ENCODE measurements around the gene CCDC85C. TPM values are rescaled to one million over a fixed set of nuclear protein-coding genes. Genes with fewer than 3 reads are reported as not detected.
A peak's percentile ranks its signal among the peaks of the same experiment; 100 is the strongest.

The CCDC85C gene
- total and polyA plus RNA-seq, 2 experiments from 2014 or later: 4.5 to 24.9 TPM

- H3K36me3 ChIP-seq (ENCODE audit: insufficient read depth): no peaks in the 10 kb centered on the region
- no peak overlapping the region for H3K4me2 ChIP-seq
- H3K9me2 ChIP-seq (ENCODE audit: insufficient read depth): no peaks in the 10 kb centered on the region
- peaks cover 14% of the 10 kb centered on the region for H3K4me1 ChIP-seq (ENCODE audit: insufficient read depth)
- TF ChIP-seq POLR2AphosphoS5 (IDR thresholded peaks at IDR 0.05; ENCODE audit: low read depth) (no peak), NANOG (IDR thresholded peaks at IDR 0.05; ENCODE audit: borderline replicate concordance) (no peak), CREB1 (CRISPR knock-in tag; IDR thresholded peaks at IDR 0.05; ENCODE audit: low read depth) (no peak)
- Mint-ChIP-seq H3K36me3 (ENCODE audit: low read depth) (no peaks in the 10 kb centered on the region; the same call in 2 of the 3 replicates), H3K9me3 (no peaks in the 10 kb centered on the region), H3K4me3 (no peak overlapping the region), H3K4me1 (peaks cover 25% of the 10 kb centered on the region), H3K27ac (peak overlapping the region; percentile 66; the same call in 1 of the 2 replicates), H3K27me3 (ENCODE audit: insufficient read depth, low read depth, poor library complexity) (peaks cover 13% of the 10 kb centered on the region)
- no peak for ATAC-seq
- 0 out of 2 replicates have a peak, but pooled peaks cover 4% of the 10 kb centered on the region for H3F3A ChIP-seq (replicated peaks; ENCODE audit: low read depth)
- H3K79me2 ChIP-seq (replicated peaks; ENCODE audit: insufficient read depth): peaks cover 57% of the 10 kb centered on the region
- no peak for DNase-seq (ENCODE audit: low spot score)
- H3K4me3 ChIP-seq: no peak overlapping the region
- H3K27me3 ChIP-seq (ENCODE audit: insufficient read depth): no peaks in the 10 kb centered on the region
- no peak overlapping the region for H3K27ac ChIP-seq (ENCODE audit: low read depth)
- H2AFZ ChIP-seq: no peak overlapping the region
- peaks cover 5% of the 10 kb centered on the region; the same call in 1 of the 2 replicates for H4K20me1 ChIP-seq (replicated peaks; ENCODE audit: insufficient read depth)
Measured at GRCh38 chr14:99587460-99588278, 16.3 kb downstream of the CCDC85C start.

DNA sequence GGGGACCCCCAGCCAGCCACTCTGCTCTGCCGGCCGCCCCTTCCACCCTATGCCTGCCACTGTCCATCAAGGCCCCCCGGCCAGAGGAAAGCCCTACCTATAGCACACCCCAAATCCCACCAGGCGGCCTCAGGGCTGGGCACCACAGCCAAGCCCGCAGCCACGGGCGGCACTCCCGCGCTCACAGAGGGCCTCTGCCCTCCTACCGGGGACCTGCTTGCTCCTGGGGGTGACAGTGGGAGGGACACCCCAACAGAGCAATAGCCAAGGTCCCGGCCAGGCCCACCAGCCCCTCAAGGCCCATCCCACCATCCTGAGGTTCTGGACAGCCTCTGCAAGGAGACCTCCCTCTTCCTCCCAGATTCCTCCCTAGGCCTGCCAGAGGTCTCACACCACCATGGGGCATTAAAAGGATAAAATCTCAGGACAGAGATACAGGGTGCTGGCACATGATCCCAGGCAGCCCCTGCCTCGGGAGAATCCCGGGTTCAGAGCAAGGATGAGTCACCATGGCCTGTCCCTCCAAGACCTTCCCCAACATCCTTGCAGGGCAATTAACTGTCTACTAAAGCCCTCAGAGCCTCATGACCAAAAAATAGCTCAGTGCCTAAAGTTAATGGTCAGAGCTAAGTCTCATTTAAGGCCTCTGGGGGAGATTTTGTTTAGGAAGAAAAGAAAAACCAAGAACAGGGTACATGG is 17.1 kb downstream of the CCDC85C start:
- no peak overlapping the region for H3K4me2 ChIP-seq
- Mint-ChIP-seq H3K4me3 (no peak overlapping the region), H3K9me3 (no peaks in the 10 kb centered on the region), H3K27me3 (ENCODE audit: insufficient read depth, low read depth, poor library complexity) (peaks cover 11% of the 10 kb centered on the region), H3K36me3 (ENCODE audit: low read depth) (no peaks in the 10 kb centered on the region; the same call in 2 of the 3 replicates), H3K4me1 (peaks cover 17% of the 10 kb centered on the region), H3K27ac (no peak overlapping the region)
- peaks cover 6% of the 10 kb centered on the region for H3K4me1 ChIP-seq (ENCODE audit: insufficient read depth)
- ATAC-seq (no peak), DNase-seq (ENCODE audit: low spot score) (no peak)
- no peak overlapping the region for H3K4me3 ChIP-seq
- H3F3A ChIP-seq (replicated peaks; ENCODE audit: low read depth): no peaks in the 10 kb centered on the region
- H3K9me2 ChIP-seq (ENCODE audit: insufficient read depth): no peaks in the 10 kb centered on the region
- H4K20me1 ChIP-seq (replicated peaks; ENCODE audit: insufficient read depth): peaks cover 5% of the 10 kb centered on the region; the same call in 1 of the 2 replicates
- no peaks in the 10 kb centered on the region for H3K36me3 ChIP-seq (ENCODE audit: insufficient read depth)
- no peaks in the 10 kb centered on the region for H3K27me3 ChIP-seq (ENCODE audit: insufficient read depth)
- no peak overlapping the region for H2AFZ ChIP-seq
- peaks cover 57% of the 10 kb centered on the region for H3K79me2 ChIP-seq (replicated peaks; ENCODE audit: insufficient read depth)
- H3K27ac ChIP-seq (ENCODE audit: low read depth): no peak overlapping the region
- TF ChIP-seq ZNF462 (CRISPR knock-in tag; IDR thresholded peaks at IDR 0.05) (no peak), POLR2AphosphoS5 (IDR thresholded peaks at IDR 0.05; ENCODE audit: low read depth) (no peak), STAT1 (IDR thresholded peaks at IDR 0.05; ENCODE audit: unreplicated experiment) (no peak), ZNF114 (CRISPR knock-in tag; IDR thresholded peaks at IDR 0.05) (no peak), EZH2 (IDR thresholded peaks at IDR 0.05; ENCODE audit: low read depth, unreplicated experiment) (no peak), REST (IDR thresholded peaks at IDR 0.05; ENCODE audit: unreplicated experiment) (no peak), EZH2phosphoT487 (IDR thresholded peaks at IDR 0.05; ENCODE audit: unreplicated experiment) (no peak)
